Aorta (tissue), 5 donors: ENCODE data around the gene B4GALT2. TPM values are rescaled to one million over a fixed set of nuclear protein-coding genes. Genes with fewer than 3 reads are reported as not detected.

ENCODE experiments used
- ATAC-seq: fragments of 200-7000 bp; cut with Tn5 transposase; one replicate; pipeline ENCODE4 v1.9.1; 2022; ENCODE audit warnings: moderate library complexity; ENCODE audit not compliant: low FRiP score
- DNase-seq, 2 donors: peaks; one replicate each; pipeline ENCODE4 v3.0.0-alpha.2; 2020
- H3K27ac ChIP-seq, 2 donors: one replicate each; pipeline ENCODE4 v1.5.1; 2013; ENCODE audit warnings: low read length in 2 of 2, mild to moderate bottlenecking in 2 of 2, moderate library complexity in 2 of 2, control low read depth in 1 of 2, inconsistent platforms in 1 of 2, low read depth in 1 of 2
- H3K27me3 ChIP-seq, 2 donors: one replicate each; pipeline ENCODE4 v1.6.1; 2013; ENCODE audit warnings: control low read depth in 1 of 2, low read length in 1 of 2, mild to moderate bottlenecking in 1 of 2, moderate library complexity in 1 of 2; ENCODE audit not compliant: insufficient read depth in 2 of 2, control insufficient read depth in 1 of 2
- H3K36me3 ChIP-seq, 2 donors: one replicate each; pipeline ENCODE4 v1.6.1; 2013; ENCODE audit warnings: control low read depth in 1 of 2, low read length in 1 of 2, mild to moderate bottlenecking in 1 of 2; ENCODE audit not compliant: insufficient read depth in 2 of 2, control insufficient read depth in 1 of 2
- H3K4me1 ChIP-seq, 2 donors: one replicate each; pipeline ENCODE4 v1.6.1; 2013; ENCODE audit warnings: low read length in 2 of 2, control low read depth in 1 of 2, mild to moderate bottlenecking in 1 of 2, moderate library complexity in 1 of 2; ENCODE audit not compliant: insufficient read depth in 2 of 2, control insufficient read depth in 1 of 2
- H3K4me3 ChIP-seq, 2 donors: one replicate each; pipeline ENCODE4 v1.5.1; 2013; ENCODE audit warnings: low read length in 2 of 2, control low read depth in 1 of 2, mild to moderate bottlenecking in 1 of 2
- H3K9me3 ChIP-seq: one replicate; pipeline ENCODE4 v1.6.1; 2013; ENCODE audit warnings: mild to moderate bottlenecking, low read length; ENCODE audit not compliant: control insufficient read depth
- WGBS, 2 donors: extraction: QIAGEN DNeasy Blood & Tissue Kit; methylation state at CpG; one replicate each; pipeline ENCODE4 v1.1.7; 2013; 5-methylcytosine and 5-hydroxymethylcytosine counted together
- intact Hi-C, 2 donors: fragments of 100-400 bp; cut with DNase I; formaldehyde crosslinking; loops; one replicate each; pipeline versions ENCODE4 v1.14.2 to v1.15.0; 2022
- polyA plus RNA-seq, 2 donors: library from polyadenylated mRNA; stranded (reverse); fragments of 200-250 nt; gene quantifications; one replicate each; pipeline ENCODE4 v1.2.3, GENCODE V29; 2013
- total RNA-seq, 2 donors: library from RNA; stranded (reverse); fragmentation: NEBNext Ultra II Directional; extraction: Animal tissue kit (Norgen Biotek cat#: 25700); gene quantifications; one replicate each; pipeline ENCODE4 v1.2.1, GENCODE V29; 2021
- donor health status: healthy with polysubstance abuse.
- donor health status: Bipolar disorder and iron deficiency.
- donor health status: DM: no; HTN: no; CAD: no.
- donor health status: DM: no; HTN: no; CAD: no.
- donor health status: DM: yes; HTN: yes; CAD: no.

The B4GALT2 gene
- total and polyA plus RNA-seq, 4 donors: 31.8 to 40.2 (median 33.5) TPM

GRCh38 chr1:43992232-43992995 is 13.4 kb downstream of the B4GALT2 start:
- Histone ChIP-seq H3K27ac (peak overlapping the region in 1 of 2 donors; percentile 20), H3K9me3 (no peaks in the 10 kb centered on the region), H3K27me3 (no peaks in the 10 kb centered on the region), H3K4me3 (no peak overlapping the region), H3K36me3 (no peaks in the 10 kb centered on the region), H3K4me1 (no peaks in the 10 kb centered on the region)
- DNase-seq (no peak), ATAC-seq (no peak)
- WGBS, 2 donors: 56 to 62% methylated on average over 11 of the region's 11 CpGs
- intact Hi-C loops: loop anchor here in 1 of 2 donors (5.0 to 10.0 kb wide), 2 partner anchors 40 to 222 kb away; partner anchors contain the start of genes DMAP1 and SLC6A9

GRCh38 chr1:43993206-43993914 is 14.3 kb downstream of the B4GALT2 start:
- no peaks in the 10 kb centered on the region for H3K9me3 ChIP-seq
- H3K27ac ChIP-seq: no peak overlapping the region
- no peaks in the 10 kb centered on the region for H3K4me1 ChIP-seq
- intact Hi-C loops: loop anchor here in 1 of 2 donors (5.0 to 10.0 kb wide), 2 partner anchors 39 to 221 kb away; partner anchors contain the start of genes DMAP1 and SLC6A9
- H3K36me3 ChIP-seq: no peaks in the 10 kb centered on the region
- ATAC-seq (no peak), DNase-seq (no peak)
- 91 to 92% methylated on average over 9 of the region's 9 CpGs for WGBS, 2 donors
- H3K4me3 ChIP-seq: no peak overlapping the region
- H3K27me3 ChIP-seq: no peaks in the 10 kb centered on the region

GRCh38 chr1:43994071-43994470 is 15.1 kb downstream of the B4GALT2 start:
- Histone ChIP-seq H3K4me3 (no peak overlapping the region), H3K27me3 (no peaks in the 10 kb centered on the region), H3K36me3 (no peaks in the 10 kb centered on the region), H3K4me1 (no peaks in the 10 kb centered on the region), H3K27ac (no peak overlapping the region), H3K9me3 (no peaks in the 10 kb centered on the region)
- intact Hi-C loops: loop anchor here in 1 of 2 donors (5.0 to 10.0 kb wide), 2 partner anchors 38 to 221 kb away; partner anchors contain the start of genes DMAP1 and SLC6A9
- DNase-seq (no peak), ATAC-seq (no peak)
- 90 to 95% methylated on average over 7 of the region's 7 CpGs for WGBS, 2 donors

- H3K9me3 ChIP-seq: no peaks in the 10 kb centered on the region
- intact Hi-C loops: loop anchor here in 1 of 2 donors (5.0 to 10.0 kb wide), 2 partner anchors 37 to 220 kb away; partner anchors contain the start of genes DMAP1 and SLC6A9
- ATAC-seq (no peak), DNase-seq (no peak)
- no peaks in the 10 kb centered on the region for H3K36me3 ChIP-seq
- H3K27ac ChIP-seq: no peak overlapping the region
- WGBS, 2 donors: 67 to 75% methylated on average over 14 to 15 of the region's 15 CpGs
- no peaks in the 10 kb centered on the region for H3K4me1 ChIP-seq
- H3K27me3 ChIP-seq: no peaks in the 10 kb centered on the region
- no peak overlapping the region for H3K4me3 ChIP-seq
These were observed 16.1 kb downstream of the B4GALT2 start for GRCh38 chr1:43994794-43995790.

- Histone ChIP-seq H3K9me3 (no peaks in the 10 kb centered on the region), H3K36me3 (no peaks in the 10 kb centered on the region), H3K4me1 (no peaks in the 10 kb centered on the region), H3K27me3 (no peaks in the 10 kb centered on the region), H3K27ac (no peak overlapping the region), H3K4me3 (no peak overlapping the region)
- 34 to 38% methylated on average over 21 of the region's 21 CpGs for WGBS, 2 donors
- ATAC-seq (no peak), DNase-seq (peak in 1 of 2 donors; percentile 73)
- intact Hi-C loops: loop anchor here in 1 of 2 donors (10.0 kb wide), 1 partner anchor 219 kb away; the partner anchor contains the start of gene DMAP1
These were observed 17.1 kb downstream of the B4GALT2 start for GRCh38 chr1:43995984-43996732.

GRCh38 chr1:43996733-43997115 is 17.7 kb downstream of the B4GALT2 start:
- DNase-seq: no peak
- Histone ChIP-seq H3K4me1 (no peaks in the 10 kb centered on the region), H3K4me3 (no peak overlapping the region), H3K27me3 (no peaks in the 10 kb centered on the region), H3K9me3 (no peaks in the 10 kb centered on the region), H3K27ac (no peak overlapping the region), H3K36me3 (no peaks in the 10 kb centered on the region)
- no peak for ATAC-seq
- intact Hi-C loops: loop anchor here in 1 of 2 donors (10.0 kb wide), 1 partner anchor 218 kb away; the partner anchor contains the start of gene DMAP1
- WGBS, 2 donors: 47 to 55% methylated on average over 6 of the region's 6 CpGs

- DNase-seq (no peak), ATAC-seq (no peak)
- Histone ChIP-seq H3K27me3 (no peaks in the 10 kb centered on the region), H3K9me3 (no peaks in the 10 kb centered on the region), H3K4me3 (no peak overlapping the region), H3K4me1 (no peaks in the 10 kb centered on the region), H3K27ac (no peak overlapping the region), H3K36me3 (no peaks in the 10 kb centered on the region)
- intact Hi-C loops: loop anchor here in 1 of 2 donors (10.0 kb wide), 1 partner anchor 217 kb away; the partner anchor contains the start of gene DMAP1
- WGBS, 2 donors: 79 to 80% methylated on average over 22 of the region's 22 CpGs
These were observed 18.4 kb downstream of the B4GALT2 start for GRCh38 chr1:43997295-43997999.
